Measurements from ENCODE around the gene UBE2L3. TPM values are rescaled to one million over a fixed set of nuclear protein-coding genes. Genes with fewer than 3 reads are reported as not detected.

Gene UBE2L3
- total and polyA plus RNA-seq, 2 experiments from 2014 or later = 86.3 to 136 TPM

GRCh38 chr22:21626735-21627469 is 59.4 kb downstream of the UBE2L3 start:
- peaks cover 10% of the 10 kb centered on the region; the same call in 2 of the 3 replicates for H3K9me3 Mint-ChIP-seq
- no peak for ATAC-seq
- DNase-seq (ENCODE audit: low spot score) = no peak
- Histone ChIP-seq H3K27ac (ENCODE audit: low read depth) (no peak overlapping the region), H3K4me3 (no peak overlapping the region), H2AFZ (no peak overlapping the region), H3K27me3 (ENCODE audit: insufficient read depth) (no peaks in the 10 kb centered on the region), H4K20me1 (replicated peaks; ENCODE audit: insufficient read depth) (peaks cover 50% of the 10 kb centered on the region), H3K36me3 (ENCODE audit: insufficient read depth) (peaks cover 8% of the 10 kb centered on the region), H3K79me2 (replicated peaks; ENCODE audit: insufficient read depth) (peaks cover 11% of the 10 kb centered on the region), H3K9me2 (ENCODE audit: insufficient read depth) (no peaks in the 10 kb centered on the region), H3K4me1 (ENCODE audit: insufficient read depth) (peaks cover 14% of the 10 kb centered on the region; the same call in 1 of the 2 replicates), H3F3A (replicated peaks; ENCODE audit: low read depth) (peaks cover 30% of the 10 kb centered on the region; the same call in 1 of the 2 replicates), H3K4me2 (no peak overlapping the region)
- H3K4me3 Mint-ChIP-seq = no peak overlapping the region; the same call in 2 of the 3 replicates
- TF ChIP-seq ZNF114 (CRISPR knock-in tag; IDR thresholded peaks at IDR 0.05) (no peak), ETS1 (IDR thresholded peaks at IDR 0.05) (no peak), EZH2phosphoT487 (IDR thresholded peaks at IDR 0.05; ENCODE audit: unreplicated experiment) (no peak), CTCF (conservative IDR thresholded peaks at IDR 0.05; ENCODE audit: low read depth in 2 of 2) (no peak), POLR2AphosphoS5 (IDR thresholded peaks at IDR 0.05; ENCODE audit: low read depth) (no peak), ZNF462 (CRISPR knock-in tag; IDR thresholded peaks at IDR 0.05) (no peak), STAT1 (IDR thresholded peaks at IDR 0.05; ENCODE audit: unreplicated experiment) (no peak), JUNB (IDR thresholded peaks at IDR 0.05; ENCODE audit: unreplicated experiment) (no peak), CREB1 (CRISPR knock-in tag; IDR thresholded peaks at IDR 0.05; ENCODE audit: low read depth) (no peak), NANOG (IDR thresholded peaks at IDR 0.05; ENCODE audit: borderline replicate concordance) (no peak), EZH2 (IDR thresholded peaks at IDR 0.05; ENCODE audit: low read depth, unreplicated experiment) (no peak), ZNF331 (CRISPR knock-in tag; IDR thresholded peaks at IDR 0.05; ENCODE audit: low read depth) (no peak), REST (IDR thresholded peaks at IDR 0.05; ENCODE audit: unreplicated experiment) (no peak)
- H3K4me1 Mint-ChIP-seq = peaks cover 27% of the 10 kb centered on the region
- H3K27me3 Mint-ChIP-seq (ENCODE audit: insufficient read depth, low read depth, poor library complexity) = peaks cover 32% of the 10 kb centered on the region
- H3K27ac Mint-ChIP-seq = no peak overlapping the region; the same call in 1 of the 2 replicates
- peaks cover 35% of the 10 kb centered on the region for H3K36me3 Mint-ChIP-seq (ENCODE audit: low read depth)
